HCT116 (cell line): ENCODE data around the gene ZNF418. TPM values are rescaled to one million over a fixed set of nuclear protein-coding genes. Genes with fewer than 3 reads are reported as not detected.

Experiments
- ATAC-seq: fragments of 200-7000 bp; cut with Tn5 transposase; 2 replicates; pipeline ENCODE4 v1.9.1; 2020; ENCODE audit warnings: mild to moderate bottlenecking, moderate library complexity
- BruUV-seq: library from RNA; stranded (reverse); fragments of 400-500 nt; replicated peaks from 2 replicates; lab custom pipeline; 2021; lab: Mats Ljungman, UMichigan
- CTCF ChIA-PET: fragments of 300-600 bp; sonication (Branson Sonifier 250); formaldehyde crosslinking; loops from one replicate; lab custom pipeline; 2021; ENCODE audit warnings: antibody characterized with exemption; lab: Charles Lee
- POLR2A ChIA-PET: fragments of 300-600, 350-600 bp; sonication (Branson Sonifier 250); formaldehyde crosslinking; loops from one replicate; lab custom pipeline; 2021; ENCODE audit warnings: antibody characterized with exemption; lab: Charles Lee
- RAD21 ChIA-PET, 2 experiments: fragments of 300-600 bp; sonication (Branson Sonifier 250); formaldehyde crosslinking; loops; one replicate each; lab custom pipeline; 2023; ENCODE audit warnings: low total read pairs in 2 of 2; ENCODE audit not compliant: uncharacterized antibody in 2 of 2, unreplicated experiment in 2 of 2, low non-redundant PET in 1 of 2; lab: Charles Lee
- DNase-seq: peaks from one replicate; pipeline ENCODE4 v3.0.0-alpha.2; 2010; ENCODE audit warnings: low read depth, low spot score
- H2AFZ ChIP-seq: fragments of 200-600 bp; shearing (Covaris generic), sonication (generic); 2 replicates; pipeline ENCODE4 v1.6.1; 2017; ENCODE audit warnings: low read depth, mixed run types, mixed read lengths, antibody characterized with exemption, low read length; ENCODE audit not compliant: poor library complexity, severe bottlenecking
- H3K27ac ChIP-seq: 2 replicates; pipeline ENCODE4 v1.5.1; 2012; ENCODE audit warnings: low read depth, low read length
- H3K27me3 ChIP-seq: fragments of 200-600 bp; sonication (generic); 2 replicates; pipeline ENCODE4 v1.6.1; 2016; ENCODE audit warnings: mixed run types, low read length, mixed read lengths; ENCODE audit not compliant: insufficient read depth
- H3K36me3 ChIP-seq, 2 experiments: fragments of 200-500 bp in 1 of 2; fragments of 200-600 bp in 1 of 2; sonication (Bioruptor generic) in 1 of 2; sonication (generic) in 1 of 2; 2 replicates each; pipeline versions ENCODE4 v1.5.1 to v1.6.1; 2014 to 2016; ENCODE audit warnings: low read length in 2 of 2, inconsistent platforms in 1 of 2, mixed read lengths in 1 of 2, mixed run types in 1 of 2; ENCODE audit not compliant: insufficient read depth in 2 of 2, control insufficient read depth in 1 of 2
- H3K4me1 ChIP-seq, 2 experiments: fragments of 200-600 bp in 1 of 2; sonication (generic) in 1 of 2; 2 replicates each; pipeline versions ENCODE4 v1.5.1 to v1.6.1; 2012 to 2017; ENCODE audit warnings: low read length in 2 of 2, inconsistent platforms in 1 of 2, mild to moderate bottlenecking in 1 of 2, mixed read lengths in 1 of 2, mixed run types in 1 of 2, moderate library complexity in 1 of 2; ENCODE audit not compliant: insufficient read depth in 2 of 2, control insufficient read depth in 1 of 2
- H3K4me2 ChIP-seq: fragments of 200-600 bp; sonication (generic); 2 replicates; pipeline ENCODE4 v1.6.1; 2017; ENCODE audit warnings: mixed run types, low read length, mixed read lengths
- H3K4me3 ChIP-seq, 2 experiments: fragments of 200-600 bp in 1 of 2; sonication (generic) in 1 of 2; replicated peaks in 1 of 2; 2 replicates each; pipeline ENCODE4 v1.5.1; 2011 to 2016; ENCODE audit warnings: low read length in 2 of 2, control low read depth in 1 of 2, low read depth in 1 of 2, mild to moderate bottlenecking in 1 of 2, mixed read lengths in 1 of 2, mixed run types in 1 of 2
- H3K79me2 ChIP-seq: fragments of 200-600 bp; sonication (generic); 2 replicates; pipeline ENCODE4 v1.6.1; 2017; ENCODE audit warnings: mild to moderate bottlenecking, mixed run types, low read length, moderate library complexity, mixed read lengths; ENCODE audit not compliant: insufficient read depth
- H3K9ac ChIP-seq: fragments of 200-600 bp; sonication (generic); 2 replicates; pipeline ENCODE4 v1.6.1; 2016; ENCODE audit warnings: low read length, mixed read lengths
- H3K9me2 ChIP-seq: fragments of 200-600 bp; sonication (generic), shearing (Covaris generic); 2 replicates; pipeline ENCODE4 v1.6.1; 2017; ENCODE audit warnings: mixed run types, mild to moderate bottlenecking, moderate library complexity; ENCODE audit not compliant: insufficient read depth
- H3K9me3 ChIP-seq, 2 experiments: fragments of 200-500 bp in 1 of 2; fragments of 200-600 bp in 1 of 2; sonication (Bioruptor generic) in 1 of 2; sonication (generic) in 1 of 2; 2 replicates each; pipeline ENCODE4 v1.6.1; 2014 to 2017; ENCODE audit warnings: low read length in 2 of 2, mixed read lengths in 2 of 2, inconsistent platforms in 1 of 2, low read depth in 1 of 2, mild to moderate bottlenecking in 1 of 2, mixed run types in 1 of 2, moderate library complexity in 1 of 2; ENCODE audit not compliant: control insufficient read depth in 1 of 2, insufficient read depth in 1 of 2
- H4K20me1 ChIP-seq: fragments of 200-600 bp; sonication (generic), shearing (Covaris generic); 2 replicates; pipeline ENCODE4 v1.6.1; 2017; ENCODE audit warnings: mixed run types, mild to moderate bottlenecking, moderate library complexity; ENCODE audit not compliant: insufficient read depth
- ATF3 ChIP-seq: IDR thresholded peaks from 2 replicates; pipeline ENCODE4 v1.6.1; 2012
- CEBPB ChIP-seq: IDR thresholded peaks from 2 replicates; pipeline ENCODE4 v1.6.1; 2012; ENCODE audit warnings: low read depth
- RAD21 ChIP-seq: IDR thresholded peaks from 2 replicates; pipeline ENCODE4 v1.6.1; 2012; ENCODE audit warnings: low read depth, mild to moderate bottlenecking
- REST ChIP-seq: IDR thresholded peaks from 2 replicates; pipeline ENCODE4 v1.6.1; 2012; ENCODE audit warnings: low read depth
- ZBTB33 ChIP-seq: IDR thresholded peaks from 2 replicates; pipeline ENCODE4 v1.6.1; 2011; ENCODE audit warnings: mild to moderate bottlenecking, low read length, moderate library complexity; ENCODE audit not compliant: insufficient replicate concordance; ENCODE audit errors: extremely low read depth
- intact Hi-C: fragments of 100-400 bp; cut with micrococcal nuclease; formaldehyde crosslinking; loops from 2 replicates; pipeline ENCODE4 v1.10.0; 2022
- total RNA-seq: library from RNA; stranded (reverse); gene quantifications from one replicate; pipeline ENCODE4 v1.2.1, GENCODE V29; 2021; ENCODE audit not compliant: unreplicated experiment
- TF ChIP-seq, protein P1 (sequence below): IDR thresholded peaks from 2 replicates; pipeline ENCODE4 v1.6.1; 2012
- TF ChIP-seq, protein P2 (sequence below), 3 experiments: fragments of 200-600 bp in 1 of 3; sonication (generic) in 1 of 3; IDR thresholded peaks in 2 of 3; conservative IDR thresholded peaks in 1 of 3; 2 replicates each; pipeline ENCODE4 v1.5.1; 2012 to 2017; ENCODE audit warnings: low read depth in 2 of 3, low read length in 2 of 3, antibody characterized with exemption in 1 of 3, borderline replicate concordance in 1 of 3, control low read depth in 1 of 3, mild to moderate bottlenecking in 1 of 3, mixed read lengths in 1 of 3, mixed run types in 1 of 3, moderate library complexity in 1 of 3; ENCODE audit not compliant: insufficient read depth in 1 of 3

The ZNF418 gene
- total RNA-seq, 1 experiment from 2014 or later, result not detected

DNA sequence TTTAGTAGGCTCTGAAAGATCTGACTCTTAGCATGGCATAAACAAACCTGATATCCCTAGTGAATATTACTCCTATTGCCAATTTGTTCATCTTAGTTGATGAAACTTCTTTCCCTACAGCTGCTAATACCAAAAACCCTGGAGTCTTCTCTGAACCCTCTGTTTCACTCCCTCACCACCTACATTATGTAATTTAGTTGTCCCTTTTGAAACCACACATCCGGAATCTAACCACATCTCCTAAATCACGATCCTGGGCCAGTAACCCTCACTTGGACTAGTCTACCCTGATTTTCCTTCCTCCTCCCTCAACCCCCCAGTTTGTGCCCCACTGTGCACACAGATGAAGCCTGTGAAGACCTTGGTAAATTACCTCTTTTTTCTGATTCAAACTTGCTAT, 11.1 kb upstream of the ZNF418 start:
- H4K20me1 ChIP-seq, result no peaks in the 10 kb centered on the region
- ChIA-PET CTCF (no interaction called here), RAD21 (no interaction called here), POLR2A (no interaction called here)
- H3K4me1 ChIP-seq, result no peaks in the 10 kb centered on the region
- no peaks in the 10 kb centered on the region for H3K9me2 ChIP-seq
- no peak for DNase-seq
- no TSS peak for BruUV-seq
- no peaks in the 10 kb centered on the region for H3K27me3 ChIP-seq
- no peak overlapping the region for H2AFZ ChIP-seq
- H3K4me2 ChIP-seq, result no peak overlapping the region
- ATAC-seq, result no peak
- H3K9me3 ChIP-seq, result peaks cover 8 to 21% of the 10 kb centered on the region in 2 experiments; a peak in 2 of 4 replicates
- H3K27ac ChIP-seq, result no peak overlapping the region
- H3K79me2 ChIP-seq, result no peaks in the 10 kb centered on the region
- no peak overlapping the region for H3K9ac ChIP-seq
- TF ChIP-seq, protein P1, sequence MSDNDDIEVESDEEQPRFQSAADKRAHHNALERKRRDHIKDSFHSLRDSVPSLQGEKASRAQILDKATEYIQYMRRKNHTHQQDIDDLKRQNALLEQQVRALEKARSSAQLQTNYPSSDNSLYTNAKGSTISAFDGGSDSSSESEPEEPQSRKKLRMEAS, result no peak
- TF ChIP-seq CEBPB, result no peak
- no peak for TF ChIP-seq ATF3
- no peak for TF ChIP-seq REST
- TF ChIP-seq, protein P2, sequence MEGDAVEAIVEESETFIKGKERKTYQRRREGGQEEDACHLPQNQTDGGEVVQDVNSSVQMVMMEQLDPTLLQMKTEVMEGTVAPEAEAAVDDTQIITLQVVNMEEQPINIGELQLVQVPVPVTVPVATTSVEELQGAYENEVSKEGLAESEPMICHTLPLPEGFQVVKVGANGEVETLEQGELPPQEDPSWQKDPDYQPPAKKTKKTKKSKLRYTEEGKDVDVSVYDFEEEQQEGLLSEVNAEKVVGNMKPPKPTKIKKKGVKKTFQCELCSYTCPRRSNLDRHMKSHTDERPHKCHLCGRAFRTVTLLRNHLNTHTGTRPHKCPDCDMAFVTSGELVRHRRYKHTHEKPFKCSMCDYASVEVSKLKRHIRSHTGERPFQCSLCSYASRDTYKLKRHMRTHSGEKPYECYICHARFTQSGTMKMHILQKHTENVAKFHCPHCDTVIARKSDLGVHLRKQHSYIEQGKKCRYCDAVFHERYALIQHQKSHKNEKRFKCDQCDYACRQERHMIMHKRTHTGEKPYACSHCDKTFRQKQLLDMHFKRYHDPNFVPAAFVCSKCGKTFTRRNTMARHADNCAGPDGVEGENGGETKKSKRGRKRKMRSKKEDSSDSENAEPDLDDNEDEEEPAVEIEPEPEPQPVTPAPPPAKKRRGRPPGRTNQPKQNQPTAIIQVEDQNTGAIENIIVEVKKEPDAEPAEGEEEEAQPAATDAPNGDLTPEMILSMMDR (IDR thresholded peaks at IDR 0.05 in 2 of 3, conservative IDR thresholded peaks at IDR 0.05 in 1 of 3; ENCODE audit: borderline replicate concordance in 1 of 3, insufficient read depth in 1 of 3, low read depth in 2 of 3, low read length in 2 of 3), result no peak
- no peak for TF ChIP-seq ZBTB33
- TF ChIP-seq RAD21, result no peak
- TF ChIP-seq, all 23 proteins: peak for 0
- intact Hi-C loops, result no loop called here
- no peak overlapping the region for H3K4me3 ChIP-seq
- no peaks in the 10 kb centered on the region for H3K36me3 ChIP-seq
